A549 (cell line): ENCODE data around the gene FAAH. TPM values are rescaled to one million over a fixed set of nuclear protein-coding genes. Genes with fewer than 3 reads are reported as not detected.
"Not testable (repeated sequence)": the region's sequence is repeated elsewhere in the genome, so short reads cannot be mapped to it uniquely, and the experiment has no call there.

Experiments used
- ATAC-seq, 2 experiments: fragments of 200-7000 bp in 1 of 2; fragments of >200 bp in 1 of 2; cut with Nextera tagmentation in 1 of 2; cut with Tn5 transposase in 1 of 2; 3 replicates each; pipeline versions ENCODE4 v1.8.0 to v1.9.1; 2018 to 2020; ENCODE audit warnings: mild to moderate bottlenecking in 1 of 2, moderate library complexity in 1 of 2
- CTCF ChIA-PET: fragments of 300-600 bp; sonication (Branson Sonifier 250); formaldehyde crosslinking; extraction: SDS; loops from one replicate; lab custom pipeline; 2021; ENCODE audit warnings: antibody characterized with exemption, inconsistent platforms; lab: Yijun Ruan, JAX
- POLR2A ChIA-PET: fragments of 350-600 bp; formaldehyde crosslinking; extraction: SDS; loops from one replicate; lab custom pipeline; 2021; ENCODE audit warnings: antibody characterized with exemption, inconsistent platforms; lab: Yijun Ruan, JAX
- DNase-seq, 2 experiments: peaks; one replicate each; pipeline versions ENCODE4 v3.0.0 to v3.0.0-alpha.2; 2011 to 2016; ENCODE audit warnings: low read depth in 1 of 2, low spot score in 1 of 2
- FAIRE-seq: peaks from 2 replicates; lab custom pipeline; 2011; peaks lifted over from hg19 to GRCh38; lab: Jason Lieb, UNC
- H3K27ac ChIP-seq, 2 experiments: fragments of >200 bp; sonication (Bioruptor Twin); formaldehyde crosslinking; 3 replicates each; pipeline ENCODE4 v1.5.1; 2016 to 2017
- H3K4me1 ChIP-seq: fragments of >200 bp; sonication (Bioruptor Twin); formaldehyde crosslinking; 3 replicates; pipeline ENCODE4 v1.6.1; 2016
- H3K4me2 ChIP-seq: fragments of >200 bp; sonication (Bioruptor Twin); formaldehyde crosslinking; 3 replicates; pipeline ENCODE4 v1.6.1; 2016
- H3K4me3 ChIP-seq: fragments of >200 bp; sonication (Bioruptor Twin); formaldehyde crosslinking; 3 replicates; pipeline ENCODE4 v1.5.1; 2016
- H3K9me3 ChIP-seq: fragments of >200 bp; sonication (Bioruptor Twin); formaldehyde crosslinking; 3 replicates; pipeline ENCODE4 v1.6.1; 2016
- CBX8 ChIP-seq: fragments of 200-600 bp; sonication (generic); IDR thresholded peaks from 2 replicates; pipeline ENCODE4 v1.6.1; 2016
- CHD4 ChIP-seq: fragments of 200-600 bp; sonication (generic); IDR thresholded peaks from 2 replicates; pipeline ENCODE4 v1.6.1; 2016; ENCODE audit warnings: antibody characterized with exemption, mild to moderate bottlenecking, borderline replicate concordance
- EHF ChIP-seq: fragments of 250-450 bp; sonication (Bioruptor Pico); IDR thresholded peaks from 2 replicates; pipeline ENCODE4 v1.5.0; 2020; ENCODE audit warnings: mild to moderate bottlenecking
- EP300 ChIP-seq, 2 experiments: fragments of >200 bp; sonication (Bioruptor Twin); formaldehyde crosslinking; IDR thresholded peaks; 2 replicates in 1 of 2; 3 replicates in 1 of 2; pipeline ENCODE4 v1.6.1; 2016 to 2017
- ESRRA ChIP-seq: fragments of 150-350 bp; IDR thresholded peaks from 2 replicates; pipeline ENCODE4 v1.6.1; 2014; ENCODE audit warnings: mild to moderate bottlenecking, low read length, borderline replicate concordance
- FOSB ChIP-seq: fragments of 250-450 bp; sonication (Bioruptor Pico); IDR thresholded peaks from 2 replicates; pipeline ENCODE4 v1.5.0; 2020; ENCODE audit warnings: mild to moderate bottlenecking, moderate library complexity
- GATA3 ChIP-seq: IDR thresholded peaks from 2 replicates; pipeline ENCODE4 v1.6.1; 2012; ENCODE audit warnings: borderline replicate concordance
- HEYL ChIP-seq: fragments of 250-450 bp; sonication (Bioruptor Pico); IDR thresholded peaks from 2 replicates; pipeline ENCODE4 v1.8.0; 2021; ENCODE audit warnings: mild to moderate bottlenecking, moderate library complexity
- KDM1A ChIP-seq: fragments of 200-600 bp; sonication (generic); IDR thresholded peaks from 2 replicates; pipeline ENCODE4 v1.6.1; 2016; ENCODE audit warnings: low read depth, mild to moderate bottlenecking
- MAFK ChIP-seq: fragments of 450-650 bp; IDR thresholded peaks from 2 replicates; pipeline ENCODE4 v1.6.1; 2014; ENCODE audit not compliant: partially characterized antibody
- MAX ChIP-seq: IDR thresholded peaks from 2 replicates; pipeline ENCODE4 v1.6.1; 2012
- NPAS2 ChIP-seq: fragments of 250-450 bp; sonication (Bioruptor Pico); IDR thresholded peaks from 2 replicates; pipeline ENCODE4 v1.8.0; 2022; ENCODE audit warnings: mild to moderate bottlenecking, moderate library complexity, borderline replicate concordance
- POLR2A ChIP-seq: IDR thresholded peaks from 2 replicates; pipeline ENCODE4 v1.6.1; 2012; ENCODE audit warnings: mild to moderate bottlenecking, low read length
- REST ChIP-seq: fragments of 200-600 bp; sonication (generic); IDR thresholded peaks from 2 replicates; pipeline ENCODE4 v1.6.1; 2016; ENCODE audit warnings: antibody characterized with exemption, mild to moderate bottlenecking, moderate library complexity
- RNF2 ChIP-seq: fragments of 200-600 bp; sonication (generic); IDR thresholded peaks from 2 replicates; pipeline ENCODE4 v1.6.1; 2016; ENCODE audit warnings: low read depth, mild to moderate bottlenecking, antibody characterized with exemption, moderate library complexity, borderline replicate concordance
- SMC3 ChIP-seq: fragments of >200 bp; sonication (Bioruptor Twin); formaldehyde crosslinking; IDR thresholded peaks from 3 replicates; pipeline ENCODE4 v1.6.1; 2018; ENCODE audit warnings: inconsistent platforms
- TFCP2L1 ChIP-seq: fragments of 250-450 bp; sonication (Bioruptor Pico); IDR thresholded peaks from 2 replicates; pipeline ENCODE4 v1.5.0; 2021; ENCODE audit warnings: mild to moderate bottlenecking
- TP53 ChIP-seq: fragments of 250-450 bp; sonication (Bioruptor Pico); IDR thresholded peaks from 2 replicates; pipeline ENCODE4 v1.5.0; 2021; ENCODE audit warnings: mild to moderate bottlenecking, moderate library complexity
- ZFP36 ChIP-seq: fragments of 450-650 bp; IDR thresholded peaks from 2 replicates; pipeline ENCODE4 v1.6.1; 2014; ENCODE audit warnings: borderline replicate concordance; ENCODE audit not compliant: partially characterized antibody
- ZNF302 ChIP-seq: fragments of 250-450 bp; sonication (Bioruptor Pico); IDR thresholded peaks from 2 replicates; pipeline ENCODE4 v1.9.0; 2021; ENCODE audit warnings: inconsistent platforms, mild to moderate bottlenecking, moderate library complexity
- WGBS: methylation state at CpG from one replicate; pipeline ENCODE4 v1.1.6; 2017; ENCODE audit errors: missing lambda C conversion rate; 5-methylcytosine and 5-hydroxymethylcytosine counted together
- polyA plus RNA-seq, 4 experiments: library from polyadenylated mRNA; depleted of rRNA in 3 of 4; stranded (reverse); fragments of >200 nt; fragmentation: RNase III in 1 of 4; extraction: RNeasy Plus Mini Kit Qiagen cat#74134 plus additional on column Dnase treatment in 1 of 4; gene quantifications; 2 replicates in 3 of 4; 3 replicates in 1 of 4; pipeline ENCODE4 v1.2.3, GENCODE V29; 2011 to 2017
- TF ChIP-seq, protein P1 (sequence below): fragments of >200 bp; sonication (Bioruptor Twin); formaldehyde crosslinking; IDR thresholded peaks from 3 replicates; pipeline ENCODE4 v1.6.1; 2016

FAAH gene
- polyA plus RNA-seq, 2 of the 4 experiments (the other 2 are of a cell fraction) = 1.2 to 1.3 TPM

GRCh38 chr1:46345281-46345680, 48.8 kb upstream of the FAAH start:
- no peak for ATAC-seq
- ChIA-PET POLR2A (no interaction called here), CTCF (interaction anchor here (0.8 to 4.2 kb wide), 2 partner anchors 12 to 40 kb away, joined by 3 to 31 read pairs; no protein-coding TSS in a partner anchor)
- no peak overlapping the region for H3K27ac ChIP-seq
- H3K9me3 ChIP-seq = no peaks in the 10 kb centered on the region
- no peak for DNase-seq
- TF ChIP-seq SMC3 (no peak), HEYL (no peak), EP300 (IDR thresholded peaks at IDR 0.05) (no peak), ZFP36 (no peak), RNF2 (no peak), CBX8 (no peak), POLR2A (no peak), KDM1A (no peak)
- no peak for FAIRE-seq
- peaks cover 9% of the 10 kb centered on the region for H3K4me1 ChIP-seq
- H3K4me2 ChIP-seq = no peak overlapping the region
- no peak overlapping the region for H3K4me3 ChIP-seq

- no peaks in the 10 kb centered on the region for H3K9me3 ChIP-seq
- no peak overlapping the region for H3K4me3 ChIP-seq
- ATAC-seq (no peak), FAIRE-seq (no peak), DNase-seq (no peak)
- ChIA-PET POLR2A (no interaction called here), CTCF (no interaction called here)
- H3K4me1 ChIP-seq = peaks cover 3% of the 10 kb centered on the region; the same call in 1 of the 3 replicates
- 64% methylated on average over 2 of the region's 2 CpGs for whole genome bisulfite sequencing
- H3K27ac ChIP-seq = no peak overlapping the region
- H3K4me2 ChIP-seq = no peak overlapping the region
- TF ChIP-seq ESRRA = no peak
- no peak for TF ChIP-seq TP53 (CRISPR knock-in tag)
- TF ChIP-seq POLR2A = no peak
- no peak for TF ChIP-seq EHF (CRISPR knock-in tag)
- TF ChIP-seq TFCP2L1 = no peak
- TF ChIP-seq MAX = no peak
- TF ChIP-seq REST = no peak
- no peak for TF ChIP-seq RNF2
- TF ChIP-seq GATA3 = no peak
- TF ChIP-seq EP300 (IDR thresholded peaks at IDR 0.05) = no peak
- TF ChIP-seq NPAS2 = no peak
- TF ChIP-seq ZNF302 (CRISPR knock-in tag) = no peak
- no peak for TF ChIP-seq MAFK
- no peak for TF ChIP-seq CHD4
- TF ChIP-seq HEYL = no peak
- no peak for TF ChIP-seq KDM1A
- TF ChIP-seq FOSB = no peak
- TF ChIP-seq, protein P1, sequence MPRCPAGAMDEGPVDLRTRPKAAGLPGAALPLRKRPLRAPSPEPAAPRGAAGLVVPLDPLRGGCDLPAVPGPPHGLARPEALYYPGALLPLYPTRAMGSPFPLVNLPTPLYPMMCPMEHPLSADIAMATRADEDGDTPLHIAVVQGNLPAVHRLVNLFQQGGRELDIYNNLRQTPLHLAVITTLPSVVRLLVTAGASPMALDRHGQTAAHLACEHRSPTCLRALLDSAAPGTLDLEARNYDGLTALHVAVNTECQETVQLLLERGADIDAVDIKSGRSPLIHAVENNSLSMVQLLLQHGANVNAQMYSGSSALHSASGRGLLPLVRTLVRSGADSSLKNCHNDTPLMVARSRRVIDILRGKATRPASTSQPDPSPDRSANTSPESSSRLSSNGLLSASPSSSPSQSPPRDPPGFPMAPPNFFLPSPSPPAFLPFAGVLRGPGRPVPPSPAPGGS = no peak
Measured at GRCh38 chr1:46352363-46352762, 41.8 kb upstream of the FAAH start.

- H3K4me1 ChIP-seq, H3K27ac ChIP-seq, H3K4me2 ChIP-seq, H3K4me3 ChIP-seq, FAIRE-seq, H3K9me3 ChIP-seq, DNase-seq, ATAC-seq, POLR2A ChIA-PET: not testable (repeated sequence)
- 95% methylated on average over 5 of the region's 5 CpGs for WGBS
- CTCF ChIA-PET = interaction anchor here (1.3 to 3.8 kb wide), 2 partner anchors 9 to 23 kb away, joined by 5 to 18 read pairs; no protein-coding TSS in a partner anchor
Measured at GRCh38 chr1:46355920-46356319, 38.2 kb upstream of the FAAH start.
